HG02938 (cell line): ENCODE results near the gene LRRC36.
"Not testable (repeated sequence)": the region's sequence is repeated elsewhere in the genome, so short reads cannot be mapped to it uniquely, and the experiment has no call there.

ENCODE experiments used
- ATAC-seq: cut with Tn5 transposase; IDR thresholded peaks from one replicate; pipeline ENCODE4 v1.9.1; 2021; ENCODE audit warnings: mild to moderate bottlenecking, moderate library complexity; ENCODE audit not compliant: unreplicated experiment

The LRRC36 gene

GRCh38 chr16:67399218-67399733, 72.7 kb downstream of the LRRC36 start:
- ATAC-seq, result no peak

GRCh38 chr16:67399749-67400704, 73.4 kb downstream of the LRRC36 start:
- ATAC-seq, result no peak

GRCh38 chr16:67400901-67401300, 74.3 kb downstream of the LRRC36 start:
- ATAC-seq, result no peak

- ATAC-seq, result no peak
Observed at GRCh38 chr16:67403976-67404555, 77.5 kb downstream of the LRRC36 start.

- no peak for ATAC-seq
Observed at GRCh38 chr16:67404740-67405226, 78.2 kb downstream of the LRRC36 start.

- ATAC-seq, result no peak
Observed at GRCh38 chr16:67405336-67405735, 78.7 kb downstream of the LRRC36 start.

GRCh38 chr16:67406111-67406971, 79.7 kb downstream of the LRRC36 start:
- no peak for ATAC-seq

- no peak for ATAC-seq
Observed at GRCh38 chr16:67407176-67407787, 80.7 kb downstream of the LRRC36 start.

GRCh38 chr16:67407788-67408452, 81.3 kb downstream of the LRRC36 start:
- ATAC-seq, result no peak

GRCh38 chr16:67409631-67410030, 83.0 kb downstream of the LRRC36 start:
- no peak for ATAC-seq

GRCh38 chr16:67411339-67411738, 84.7 kb downstream of the LRRC36 start:
- no peak for ATAC-seq

- no peak for ATAC-seq
Observed at GRCh38 chr16:67412294-67412693, 85.7 kb downstream of the LRRC36 start.

- ATAC-seq, result no peak
Observed at GRCh38 chr16:67413978-67414911, 87.6 kb downstream of the LRRC36 start.

- ATAC-seq, result not testable (repeated sequence)
Observed at GRCh38 chr16:67415421-67415820, 88.8 kb downstream of the LRRC36 start.

GRCh38 chr16:67415872-67416793, 89.5 kb downstream of the LRRC36 start, which contains the start of gene ZDHHC1:
TSS of gene ZDHHC1 (minus strand) at chr16:67416477. CDS start at chr16:67407775, 8,702 bp downstream.
- no peak for ATAC-seq

GRCh38 chr16:67417333-67418061, 90.9 kb downstream of the LRRC36 start:
- ATAC-seq, result no peak

GRCh38 chr16:67419502-67419901, 92.9 kb downstream of the LRRC36 start:
- no peak for ATAC-seq
